Anterior cingulate cortex (tissue), 58 donors: Measurements from ENCODE around the gene OR1S2.
"Not testable (repeated sequence)": the region's sequence is repeated elsewhere in the genome, so short reads cannot be mapped to it uniquely, and the experiment has no call there.

Source experiments
- DNase-seq, 58 donors: peaks; one replicate each; lab custom pipeline; 2025; lab: John Stamatoyannopoulos, UW

OR1S2 gene

DNA sequence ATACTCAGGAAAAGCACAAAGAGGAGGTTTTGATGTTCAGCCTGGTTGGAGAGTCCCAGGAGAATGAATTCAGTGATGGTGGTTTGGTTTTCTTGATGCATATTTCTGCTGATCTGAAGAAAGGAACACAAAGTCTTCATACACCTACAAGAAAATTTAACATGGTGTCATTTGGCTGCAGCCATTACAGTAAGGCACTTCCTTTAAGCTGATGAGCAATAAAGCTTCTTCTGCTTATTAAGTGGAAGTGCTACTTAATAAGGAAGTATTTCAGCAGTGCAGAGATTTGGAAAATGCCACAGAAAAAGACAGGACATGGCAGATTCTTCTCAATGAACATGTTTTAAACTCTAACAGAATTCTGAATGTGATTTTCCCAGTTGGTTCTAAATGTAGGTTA lies at the start of gene OR1S2:
TSS of gene OR1S2 (minus strand) at position 101 of the 400 bp plus-strand sequence. CDS start at position 101, 0 bp downstream.
- no peak for DNase-seq

DNA sequence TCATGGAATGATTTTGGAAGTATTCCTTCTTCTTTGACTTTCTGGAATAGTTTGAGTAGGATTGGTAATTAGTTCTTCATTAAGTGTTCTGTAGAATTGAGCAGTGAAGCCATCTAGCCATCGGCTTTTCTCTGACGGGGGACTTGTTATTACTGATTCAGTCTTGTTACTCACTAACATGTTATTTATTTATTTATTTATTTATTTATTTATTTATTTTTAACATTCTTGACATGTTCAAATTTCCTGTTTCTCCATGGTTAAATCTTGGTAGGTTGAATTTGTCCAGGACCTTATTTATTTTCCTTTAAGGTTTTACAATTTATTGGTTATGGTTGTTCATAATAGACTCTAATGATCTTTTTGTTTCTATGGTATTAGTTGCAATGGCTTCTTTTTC lies 40.0 kb upstream of the OR1S2 start:
- no peak for DNase-seq

- no peak for DNase-seq
Measured at GRCh38 chr11:58227956-58228615, 24.1 kb upstream of the OR1S2 start.

- no peak for DNase-seq
Measured at GRCh38 chr11:58222721-58223120, 18.8 kb upstream of the OR1S2 start.

DNA sequence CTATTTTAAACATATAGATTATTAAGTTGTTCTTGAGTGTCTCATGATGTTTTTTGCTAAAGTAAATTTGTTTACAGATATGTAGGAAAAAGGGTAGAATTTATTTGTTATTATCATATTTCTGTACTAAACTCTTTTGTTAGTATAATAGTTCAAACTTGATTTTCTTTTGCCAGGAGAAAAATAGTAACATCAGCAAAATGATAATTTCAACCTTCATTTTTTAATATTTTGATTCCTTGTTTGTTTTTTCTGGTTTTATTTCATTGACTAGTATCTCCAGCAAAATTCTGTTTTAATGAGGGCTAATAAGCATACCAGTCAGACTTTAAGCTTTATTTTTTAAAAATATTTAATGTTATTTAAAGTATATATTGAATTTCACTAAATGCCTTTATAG lies 12.5 kb upstream of the OR1S2 start:
- no peak for DNase-seq

GRCh38 chr11:58212420-58212819 lies 8.5 kb upstream of the OR1S2 start, which contains the start of gene OR1S1:
OR1S1 (plus strand) TSS chr11:58212720.
- not testable (repeated sequence) for DNase-seq

- no peak for DNase-seq
Measured at GRCh38 chr11:58199271-58199670, 4.7 kb downstream of the OR1S2 start.

DNA sequence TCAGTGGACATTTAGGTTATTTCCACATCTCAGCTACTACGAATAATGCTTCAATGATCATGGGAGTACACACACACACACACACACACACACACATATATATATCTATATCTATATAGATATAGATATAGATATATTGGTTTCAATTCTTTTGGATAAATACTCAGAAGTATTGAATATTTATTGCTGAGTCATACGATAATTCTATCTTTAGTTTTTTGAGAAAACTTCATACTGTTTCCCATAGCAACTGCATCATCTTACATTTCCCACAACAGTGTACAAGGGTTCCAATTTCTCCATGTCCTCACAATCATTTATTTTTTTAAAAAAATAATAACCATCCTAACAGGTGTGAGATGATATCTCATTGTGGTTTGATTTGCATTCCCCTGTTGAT lies 8.0 kb downstream of the OR1S2 start:
- DNase-seq = no peak

GRCh38 chr11:58193391-58193790 lies 10.6 kb downstream of the OR1S2 start:
- DNase-seq = no peak

DNA sequence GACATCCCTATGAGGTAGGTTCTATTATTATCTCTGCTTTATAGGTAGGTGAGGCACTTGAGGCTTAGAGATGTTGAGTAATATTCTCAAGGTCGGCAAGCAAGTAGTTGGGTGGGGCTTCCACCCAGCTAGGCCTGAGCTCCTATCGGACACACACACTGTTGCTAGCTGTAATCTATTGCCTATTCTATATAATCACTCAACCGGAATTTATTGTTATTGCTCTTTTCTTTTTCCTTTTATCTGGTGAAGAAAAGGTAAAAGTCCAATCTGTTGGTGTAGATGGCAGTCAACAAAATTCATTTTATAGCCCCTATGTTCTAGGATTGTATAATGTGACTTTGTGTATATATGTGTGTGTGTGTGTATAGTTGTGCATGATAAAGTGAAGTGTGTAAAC lies 11.7 kb downstream of the OR1S2 start:
- DNase-seq = no peak

DNA sequence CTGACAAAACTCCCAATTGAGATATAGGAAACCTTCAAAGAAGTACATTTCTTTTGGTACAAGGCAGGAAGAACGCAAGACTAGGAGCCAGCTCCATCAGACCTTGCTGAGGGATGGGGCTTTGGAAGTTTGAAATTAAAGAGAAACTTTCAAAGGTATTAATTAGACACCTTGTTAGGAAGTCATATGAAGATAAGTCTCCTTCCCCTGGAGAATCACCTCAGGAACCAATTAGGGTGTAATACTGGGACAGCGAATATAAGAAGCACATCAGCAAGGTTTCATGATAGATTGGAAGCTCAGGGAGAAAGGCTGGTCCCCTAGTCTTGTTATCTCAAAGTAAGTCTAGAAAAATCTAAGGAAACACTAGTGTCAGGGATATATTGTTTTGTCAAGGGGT lies 15.2 kb downstream of the OR1S2 start, which contains the start of gene OR9Q2:
TSS of gene OR9Q2 (plus strand) at position 301 of the 400 bp plus-strand sequence. CDS start 1,421 bp downstream, outside the sequence.
- no peak for DNase-seq

GRCh38 chr11:58186938-58187337 lies 17.0 kb downstream of the OR1S2 start:
- DNase-seq = no peak

DNA sequence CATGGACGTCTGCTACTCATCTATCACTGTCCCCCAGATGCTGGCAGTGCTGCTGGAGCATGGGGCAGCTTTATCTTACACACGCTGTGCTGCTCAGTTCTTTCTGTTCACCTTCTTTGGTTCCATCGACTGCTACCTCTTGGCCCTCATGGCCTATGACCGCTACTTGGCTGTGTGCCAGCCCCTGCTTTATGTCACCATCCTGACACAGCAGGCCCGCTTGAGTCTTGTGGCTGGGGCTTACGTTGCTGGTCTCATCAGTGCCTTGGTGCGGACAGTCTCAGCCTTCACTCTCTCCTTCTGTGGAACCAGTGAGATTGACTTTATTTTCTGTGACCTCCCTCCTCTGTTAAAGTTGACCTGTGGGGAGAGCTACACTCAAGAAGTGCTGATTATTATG lies 24.3 kb downstream of the OR1S2 start:
- DNase-seq = no peak

DNA sequence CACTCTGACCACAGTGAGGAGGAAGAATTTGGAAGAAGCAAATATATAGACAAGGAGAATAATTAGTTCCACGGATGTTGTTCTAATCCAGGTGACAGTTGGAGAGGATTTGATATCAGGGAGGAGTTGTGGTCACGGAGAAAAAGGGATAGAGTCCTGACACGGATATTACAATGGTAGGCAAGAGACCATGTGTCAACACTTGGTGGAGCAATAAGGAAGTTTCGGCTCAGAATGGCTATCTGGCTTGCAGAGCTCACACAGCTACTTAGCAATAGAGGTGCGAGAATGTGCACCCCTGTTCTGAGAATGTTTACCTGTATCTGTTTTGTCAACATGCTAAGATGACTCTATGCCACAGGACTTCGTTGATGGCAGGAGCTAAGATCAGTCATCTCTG lies 25.5 kb downstream of the OR1S2 start:
- DNase-seq = no peak

GRCh38 chr11:58177409-58178054 lies 26.4 kb downstream of the OR1S2 start:
- DNase-seq = no peak

- no peak for DNase-seq
Measured at GRCh38 chr11:58165504-58166106, 38.3 kb downstream of the OR1S2 start.

DNA sequence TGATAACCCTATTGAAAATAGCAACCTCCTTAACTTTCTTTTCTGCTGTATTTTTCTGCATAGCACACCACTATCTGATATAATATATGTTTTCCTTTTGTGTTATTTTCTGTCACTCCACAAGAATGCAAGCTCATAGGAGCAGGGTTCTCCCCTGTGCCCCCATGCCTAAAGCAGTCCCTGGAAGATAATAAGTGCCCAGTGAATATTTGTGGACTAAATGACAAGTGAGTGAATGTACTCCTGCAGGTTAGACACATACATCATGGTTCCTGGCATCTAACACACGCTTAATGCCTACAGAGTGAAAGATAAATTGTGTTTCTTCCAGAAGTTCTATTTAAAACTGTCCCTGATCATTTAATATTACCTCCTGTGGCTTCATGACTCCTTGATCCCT lies 39.0 kb downstream of the OR1S2 start:
- no peak for DNase-seq

- no peak for DNase-seq
Measured at GRCh38 chr11:58164389-58164788, 39.6 kb downstream of the OR1S2 start.
